Peyer's patch (tissue), 4 donors: ENCODE measurements around the gene TBL1Y.

Source experiments
- POLR2A ChIP-seq, 2 donors: fragments of 450-650 bp; IDR thresholded peaks; one replicate each; pipeline ENCODE4 v1.5.1; 2017; ENCODE audit warnings: antibody characterized with exemption in 2 of 2, mild to moderate bottlenecking in 2 of 2, moderate library complexity in 2 of 2
- TF ChIP-seq, protein P1 (sequence below), 6 experiments: fragments of 450-650 bp in 4 of 6; fragments of 200-600 bp in 2 of 6; sonication (generic) in 1 of 6; IDR thresholded peaks; one replicate each; pipeline ENCODE4 v1.5.1; 2017 to 2019; ENCODE audit warnings: antibody characterized with exemption in 6 of 6, mild to moderate bottlenecking in 3 of 6, moderate library complexity in 1 of 6

DNA sequence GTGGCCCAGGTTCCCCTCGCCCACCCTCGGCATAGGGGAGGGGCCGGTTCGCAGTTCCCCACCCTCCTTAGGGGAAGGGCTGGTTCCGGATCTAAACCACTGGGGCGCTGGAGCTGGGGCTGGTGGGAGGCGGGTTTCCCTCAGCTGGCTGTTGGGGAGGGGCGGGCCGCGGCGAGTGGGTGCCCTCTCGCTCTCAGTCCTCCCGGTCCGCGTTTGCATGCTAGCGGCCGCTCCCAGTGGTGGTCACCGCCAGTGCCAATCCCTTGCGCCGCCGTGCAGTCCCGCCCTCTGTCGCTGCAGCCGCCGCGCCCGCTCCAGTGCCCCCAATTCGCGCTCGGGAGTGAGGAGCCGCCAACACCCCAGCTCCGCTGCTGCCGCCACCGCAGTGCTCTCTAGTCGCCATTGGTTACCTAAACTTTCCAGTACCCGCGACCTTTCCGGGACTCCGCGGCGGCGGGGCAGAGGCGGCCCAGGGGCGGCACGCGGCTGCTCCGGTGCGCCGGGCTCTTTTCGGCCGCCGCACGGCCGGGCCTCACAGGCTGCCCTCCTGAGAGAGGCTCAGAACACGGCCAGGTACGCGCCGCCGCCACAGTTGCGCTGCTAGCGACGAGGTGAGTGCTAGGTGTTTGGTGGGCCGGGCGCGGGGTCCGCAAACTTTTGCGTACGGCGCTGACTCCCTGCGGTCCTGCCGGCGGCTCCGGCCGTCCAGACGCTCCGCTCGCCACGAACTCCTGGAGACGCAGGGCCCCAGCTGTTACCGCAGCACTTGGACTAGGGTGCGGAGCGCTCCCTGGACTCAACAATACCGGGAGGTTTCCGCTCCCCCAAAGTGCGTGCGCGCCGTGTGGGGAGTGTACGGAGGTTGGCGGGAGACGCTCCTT, at the start of gene TBL1Y:
- no peak for TF ChIP-seq POLR2A (IDR thresholded peaks at IDR 0.05)
- TF ChIP-seq, protein P1, sequence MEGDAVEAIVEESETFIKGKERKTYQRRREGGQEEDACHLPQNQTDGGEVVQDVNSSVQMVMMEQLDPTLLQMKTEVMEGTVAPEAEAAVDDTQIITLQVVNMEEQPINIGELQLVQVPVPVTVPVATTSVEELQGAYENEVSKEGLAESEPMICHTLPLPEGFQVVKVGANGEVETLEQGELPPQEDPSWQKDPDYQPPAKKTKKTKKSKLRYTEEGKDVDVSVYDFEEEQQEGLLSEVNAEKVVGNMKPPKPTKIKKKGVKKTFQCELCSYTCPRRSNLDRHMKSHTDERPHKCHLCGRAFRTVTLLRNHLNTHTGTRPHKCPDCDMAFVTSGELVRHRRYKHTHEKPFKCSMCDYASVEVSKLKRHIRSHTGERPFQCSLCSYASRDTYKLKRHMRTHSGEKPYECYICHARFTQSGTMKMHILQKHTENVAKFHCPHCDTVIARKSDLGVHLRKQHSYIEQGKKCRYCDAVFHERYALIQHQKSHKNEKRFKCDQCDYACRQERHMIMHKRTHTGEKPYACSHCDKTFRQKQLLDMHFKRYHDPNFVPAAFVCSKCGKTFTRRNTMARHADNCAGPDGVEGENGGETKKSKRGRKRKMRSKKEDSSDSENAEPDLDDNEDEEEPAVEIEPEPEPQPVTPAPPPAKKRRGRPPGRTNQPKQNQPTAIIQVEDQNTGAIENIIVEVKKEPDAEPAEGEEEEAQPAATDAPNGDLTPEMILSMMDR (IDR thresholded peaks at IDR 0.05): no peak
